Suprapubic skin (tissue), 4 donors: ENCODE measurements around the gene GNA14.

Source experiments
- EP300 ChIP-seq: sonication (generic); formaldehyde crosslinking; IDR thresholded peaks from one replicate; pipeline ENCODE4 v1.6.1; 2017; ENCODE audit warnings: antibody characterized with exemption
- POLR2A ChIP-seq, 2 donors: fragments of 450-650 bp; IDR thresholded peaks; one replicate each; pipeline ENCODE4 v1.6.1; 2017; ENCODE audit warnings: antibody characterized with exemption in 2 of 2, mild to moderate bottlenecking in 2 of 2, moderate library complexity in 2 of 2
- POLR2AphosphoS5 ChIP-seq, 3 donors: sonication (generic); formaldehyde crosslinking; IDR thresholded peaks; one replicate each; pipeline ENCODE4 v1.6.1; 2017; ENCODE audit warnings: antibody characterized with exemption in 3 of 3
- TF ChIP-seq, protein P1 (sequence below), 2 donors: fragments of 200-600 bp in 1 of 2; fragments of 450-650 bp in 1 of 2; sonication (generic) in 1 of 2; IDR thresholded peaks; one replicate each; pipeline ENCODE4 v1.5.1; 2016 to 2019; ENCODE audit warnings: antibody characterized with exemption in 2 of 2, mild to moderate bottlenecking in 1 of 2, moderate library complexity in 1 of 2

DNA sequence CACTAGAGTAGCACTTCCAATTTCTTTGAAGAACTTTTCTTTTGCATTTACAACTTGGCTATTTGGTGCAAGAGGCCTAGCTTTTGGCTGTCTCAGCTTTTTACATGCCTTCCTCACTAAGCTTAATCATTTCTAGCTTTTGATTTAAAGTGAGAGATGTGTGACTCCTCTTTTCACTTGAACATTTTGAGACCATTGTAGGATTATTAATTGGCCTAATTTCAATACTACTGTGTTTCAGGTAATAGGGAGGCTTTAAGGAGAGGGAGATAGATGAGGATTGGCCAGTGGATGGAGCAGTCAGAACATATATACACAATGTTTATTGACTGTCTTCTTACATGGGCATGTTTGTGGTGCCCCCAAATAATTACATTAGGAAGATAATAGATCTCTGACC is 161.7 kb downstream of the GNA14 start:
- TF ChIP-seq, protein P1, sequence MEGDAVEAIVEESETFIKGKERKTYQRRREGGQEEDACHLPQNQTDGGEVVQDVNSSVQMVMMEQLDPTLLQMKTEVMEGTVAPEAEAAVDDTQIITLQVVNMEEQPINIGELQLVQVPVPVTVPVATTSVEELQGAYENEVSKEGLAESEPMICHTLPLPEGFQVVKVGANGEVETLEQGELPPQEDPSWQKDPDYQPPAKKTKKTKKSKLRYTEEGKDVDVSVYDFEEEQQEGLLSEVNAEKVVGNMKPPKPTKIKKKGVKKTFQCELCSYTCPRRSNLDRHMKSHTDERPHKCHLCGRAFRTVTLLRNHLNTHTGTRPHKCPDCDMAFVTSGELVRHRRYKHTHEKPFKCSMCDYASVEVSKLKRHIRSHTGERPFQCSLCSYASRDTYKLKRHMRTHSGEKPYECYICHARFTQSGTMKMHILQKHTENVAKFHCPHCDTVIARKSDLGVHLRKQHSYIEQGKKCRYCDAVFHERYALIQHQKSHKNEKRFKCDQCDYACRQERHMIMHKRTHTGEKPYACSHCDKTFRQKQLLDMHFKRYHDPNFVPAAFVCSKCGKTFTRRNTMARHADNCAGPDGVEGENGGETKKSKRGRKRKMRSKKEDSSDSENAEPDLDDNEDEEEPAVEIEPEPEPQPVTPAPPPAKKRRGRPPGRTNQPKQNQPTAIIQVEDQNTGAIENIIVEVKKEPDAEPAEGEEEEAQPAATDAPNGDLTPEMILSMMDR (IDR thresholded peaks at IDR 0.05) = no peak
- no peak for TF ChIP-seq POLR2A (IDR thresholded peaks at IDR 0.05)
- TF ChIP-seq EP300 = no peak
- TF ChIP-seq POLR2AphosphoS5 (IDR thresholded peaks at IDR 0.05) = no peak
